Right forelimb (tissue), 1 donor: ENCODE results near the gene CAPNS2.

ENCODE experiments used
- DNase-seq: peaks from one replicate; pipeline ENCODE4 v3.0.0-alpha.2; 2018

The CAPNS2 gene

GRCh38 chr16:55566432-55567175, at the start of gene CAPNS2:
CAPNS2 (plus strand) TSS chr16:55566684; CDS start chr16:55566757, 73 bp downstream.
- DNase-seq = no peak

DNA sequence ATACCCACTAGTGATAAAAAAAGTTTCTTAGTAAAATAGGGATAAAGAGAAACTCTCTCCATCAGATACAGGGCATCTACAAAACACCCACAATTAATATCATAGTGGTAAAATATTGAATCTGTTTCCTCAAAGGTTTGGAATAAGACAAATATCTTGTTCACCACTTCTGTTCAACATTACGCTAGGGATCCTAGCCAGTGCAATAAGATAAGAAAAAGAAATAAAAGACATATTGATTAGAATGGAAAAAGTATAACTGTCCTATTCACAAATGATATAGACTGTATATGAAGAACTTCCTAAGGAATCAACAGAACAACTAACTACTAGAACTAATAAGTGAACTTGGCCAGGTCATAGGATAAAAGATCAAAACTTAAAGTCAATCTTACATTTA, 44.7 kb upstream of the CAPNS2 start:
- DNase-seq = no peak

DNA sequence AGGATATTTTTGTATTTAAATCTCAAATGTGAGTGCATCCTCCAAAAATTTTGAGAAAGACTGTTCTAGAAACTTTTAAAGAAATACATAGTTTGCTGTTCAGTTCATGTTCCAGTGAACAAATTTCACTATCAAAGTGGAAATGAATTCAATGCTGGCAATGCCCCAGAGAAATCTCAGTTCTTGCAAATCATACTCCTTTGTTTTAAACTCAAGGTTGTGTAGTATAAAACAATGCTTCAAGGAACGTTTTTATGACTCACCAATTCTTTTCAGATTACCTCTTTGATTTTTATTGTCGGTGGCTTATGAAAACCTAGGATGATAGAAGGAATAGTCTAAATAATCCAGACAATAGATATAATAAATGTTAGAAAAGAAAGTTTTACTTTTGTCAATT, 40.0 kb upstream of the CAPNS2 start:
- no peak for DNase-seq

GRCh38 chr16:55527885-55528284, 38.6 kb upstream of the CAPNS2 start:
- no peak for DNase-seq

GRCh38 chr16:55529018-55529417, 37.5 kb upstream of the CAPNS2 start:
- no peak for DNase-seq

- DNase-seq = no peak
These were observed 36.1 kb upstream of the CAPNS2 start for GRCh38 chr16:55530316-55530856.

DNA sequence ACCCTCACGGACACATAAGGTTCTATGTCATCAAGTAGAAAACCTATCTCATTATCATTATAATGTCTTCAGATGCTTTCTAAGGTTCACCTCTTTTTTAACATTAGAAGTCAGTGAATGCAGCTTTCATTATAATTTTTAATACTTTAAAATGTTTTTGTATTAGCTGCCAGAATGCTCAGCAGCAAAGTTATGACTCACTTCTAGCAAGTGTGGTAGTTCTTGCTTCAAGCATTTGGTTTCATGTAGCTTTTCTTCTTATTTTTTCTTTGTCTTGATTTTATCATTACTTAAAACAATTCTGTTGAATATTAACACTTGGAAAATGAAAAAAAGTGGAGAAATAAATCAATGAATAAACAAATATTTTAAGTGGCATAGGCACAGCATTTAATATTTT, 34.3 kb upstream of the CAPNS2 start:
- DNase-seq = no peak

- no peak for DNase-seq
These were observed 31.7 kb upstream of the CAPNS2 start for GRCh38 chr16:55534756-55535155.

GRCh38 chr16:55539049-55539448, 27.4 kb upstream of the CAPNS2 start:
- DNase-seq = no peak

DNA sequence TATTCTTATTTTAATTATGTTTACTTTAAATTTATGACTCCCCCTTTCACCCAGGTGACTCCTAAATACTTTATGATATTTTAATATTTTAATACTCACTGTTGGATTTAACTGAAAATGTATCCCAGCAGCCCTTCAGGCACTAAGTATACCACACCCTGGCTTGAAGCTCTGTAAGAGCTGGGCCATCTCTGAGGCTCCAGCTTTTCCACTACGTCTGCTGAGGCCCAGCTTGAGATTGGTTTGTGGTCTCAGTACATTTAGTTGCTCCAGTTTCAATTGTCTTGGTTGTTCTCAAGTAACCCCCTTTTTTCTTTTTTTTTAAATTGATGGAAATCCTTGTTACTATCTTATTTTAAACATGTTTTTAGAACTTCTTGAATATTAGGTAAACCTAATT, 27.0 kb upstream of the CAPNS2 start:
- DNase-seq = no peak

- no peak for DNase-seq
These were observed 26.3 kb upstream of the CAPNS2 start for GRCh38 chr16:55540221-55540620.

DNA sequence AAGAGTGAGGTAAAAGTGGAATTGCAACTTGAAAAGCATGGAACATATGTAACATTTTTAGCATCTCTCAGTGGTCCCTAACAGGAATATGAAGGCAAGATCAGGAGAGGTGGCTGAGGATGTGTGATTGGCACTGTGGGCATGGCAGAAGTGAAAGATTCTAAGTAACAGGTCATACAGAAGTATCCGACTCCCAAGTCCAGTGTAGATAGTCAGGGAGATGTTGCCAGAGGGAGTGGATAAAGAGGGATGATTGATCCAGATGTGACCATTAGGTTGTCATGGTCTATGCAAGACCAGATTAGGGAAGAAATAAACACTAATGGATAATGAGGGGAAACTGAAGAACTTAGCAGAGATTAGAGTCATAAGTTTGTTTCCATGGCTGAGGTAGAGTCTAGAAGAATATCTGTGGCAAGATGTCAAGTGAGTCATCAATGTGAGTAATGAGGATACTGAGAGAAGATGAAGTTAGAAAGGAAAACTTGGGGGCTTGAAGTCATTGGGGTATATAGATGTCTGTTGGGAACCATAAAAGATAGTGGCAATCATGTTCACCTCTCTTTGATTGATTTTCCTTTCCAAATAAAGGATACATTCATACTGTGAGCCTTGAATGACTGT, 23.9 kb upstream of the CAPNS2 start:
- DNase-seq = no peak

DNA sequence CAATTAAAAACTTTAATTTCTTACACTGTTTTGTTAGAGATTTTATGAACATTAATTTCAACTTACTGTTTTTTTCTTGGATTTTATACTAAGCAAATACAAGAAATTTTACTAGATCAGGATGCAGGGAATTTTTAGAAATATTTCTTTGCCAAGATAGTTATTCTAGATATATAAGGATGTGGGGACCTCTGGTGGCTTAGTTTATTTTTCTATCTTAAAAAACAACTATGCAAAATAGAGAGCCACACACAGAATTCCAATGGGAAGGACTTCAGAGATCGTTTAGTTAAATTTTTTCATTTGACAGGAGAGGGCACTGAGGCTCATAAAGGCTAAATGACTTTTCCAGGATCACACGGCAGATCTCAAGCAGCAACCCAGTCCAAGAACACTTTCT, 23.0 kb upstream of the CAPNS2 start:
- DNase-seq = no peak

DNA sequence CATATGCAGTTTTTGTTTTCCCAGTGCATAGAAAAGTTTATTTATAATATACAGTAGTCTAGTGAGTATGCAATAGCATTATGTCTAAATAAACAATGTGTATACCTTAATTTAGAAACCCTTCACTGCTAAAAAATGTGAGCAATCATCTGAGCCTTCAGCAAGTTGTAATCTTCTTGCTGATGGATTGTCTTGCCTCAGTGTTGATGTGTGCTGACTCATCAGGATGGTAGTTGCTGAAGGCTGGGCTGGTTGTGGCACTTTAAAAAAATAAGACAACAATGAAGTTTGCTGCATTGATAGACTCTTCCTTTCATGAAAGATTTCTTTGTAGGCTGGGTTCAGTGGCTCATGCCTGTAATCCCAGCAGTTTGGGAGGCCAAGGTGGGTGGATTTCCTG, 13.9 kb upstream of the CAPNS2 start:
- DNase-seq = no peak

GRCh38 chr16:55555436-55555835, 11.0 kb upstream of the CAPNS2 start:
- no peak for DNase-seq

GRCh38 chr16:55557186-55557585, 9.3 kb upstream of the CAPNS2 start:
- no peak for DNase-seq

DNA sequence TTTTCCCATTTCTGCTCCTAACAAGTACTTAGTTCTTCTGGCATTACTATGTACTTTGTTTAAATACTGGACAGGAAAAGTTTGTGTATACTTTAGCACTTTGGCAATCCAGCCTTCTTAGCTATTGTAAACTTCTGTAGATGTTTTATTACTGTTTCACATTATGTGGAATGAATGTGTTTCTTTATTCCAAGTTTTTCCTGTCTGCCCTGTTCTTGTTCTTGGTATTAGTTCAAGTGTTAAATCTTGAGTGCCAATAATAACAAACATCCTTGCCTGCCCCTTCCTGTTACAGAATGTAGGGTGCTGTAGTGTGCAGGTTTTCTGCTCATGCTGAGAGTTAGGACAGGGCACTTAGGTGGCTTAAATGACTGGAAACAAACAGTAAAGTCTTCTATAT, 7.3 kb upstream of the CAPNS2 start:
- no peak for DNase-seq

GRCh38 chr16:55559933-55560516, 6.5 kb upstream of the CAPNS2 start:
- DNase-seq = no peak

DNA sequence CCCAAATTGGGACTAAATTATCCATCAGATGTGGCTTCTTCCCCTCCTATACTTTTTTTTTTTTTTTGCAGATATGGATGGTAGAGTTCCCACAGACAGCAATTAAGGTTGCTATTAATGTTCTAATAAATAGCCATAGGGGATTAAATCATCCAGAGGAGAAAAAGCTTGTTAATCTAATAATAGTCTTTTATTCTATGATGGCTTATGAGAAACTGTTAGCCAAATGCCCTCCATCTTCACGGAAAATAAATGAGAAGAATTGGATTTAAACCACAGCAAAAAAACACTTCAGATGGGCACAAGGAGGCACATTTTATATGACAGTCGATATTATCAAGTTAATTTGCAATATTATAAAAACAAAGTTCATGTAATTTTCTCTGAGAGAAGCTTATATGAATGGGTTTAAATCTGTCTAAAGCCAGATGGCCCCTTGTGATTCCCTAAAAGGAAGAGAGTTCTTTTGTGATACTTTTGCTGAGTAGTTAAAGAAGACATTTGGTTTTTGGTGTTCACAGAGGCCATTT, 5.1 kb upstream of the CAPNS2 start:
- no peak for DNase-seq

DNA sequence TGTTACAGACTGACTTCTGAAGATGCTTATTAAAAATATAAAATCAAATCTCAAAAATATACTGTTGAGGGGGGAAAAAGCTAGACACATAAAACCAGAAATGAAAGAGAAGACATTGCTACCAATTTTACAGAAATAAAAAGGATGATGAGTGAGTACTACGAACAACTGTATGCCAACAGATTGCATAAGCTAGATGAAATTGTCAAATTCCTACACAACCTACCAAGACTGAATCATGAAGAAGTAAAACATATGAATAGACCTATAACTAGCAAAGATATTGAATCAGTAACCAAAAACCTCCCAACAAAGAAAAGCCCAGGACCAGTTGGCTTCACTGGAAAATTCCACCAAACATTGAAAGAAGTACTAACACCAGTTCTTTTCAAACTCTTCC, 3.5 kb upstream of the CAPNS2 start:
- DNase-seq = no peak

DNA sequence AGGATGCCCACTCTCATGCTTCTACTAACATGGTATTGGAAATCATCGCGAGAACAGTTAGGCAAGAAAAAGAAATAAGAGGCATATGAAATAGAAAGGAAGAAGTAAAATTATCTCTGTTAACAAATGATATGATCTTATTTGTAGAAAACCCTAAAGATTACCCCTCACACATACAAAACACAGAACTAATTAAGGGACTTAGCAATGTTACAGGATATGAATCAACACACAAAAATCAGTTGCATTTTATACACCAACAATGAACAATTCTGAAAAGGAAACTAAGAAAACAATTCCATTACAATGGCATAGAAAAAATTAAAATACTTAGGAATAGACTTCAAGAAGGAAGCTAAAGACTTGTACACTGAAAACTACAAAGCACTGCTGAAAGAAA, 2.7 kb upstream of the CAPNS2 start:
- no peak for DNase-seq

DNA sequence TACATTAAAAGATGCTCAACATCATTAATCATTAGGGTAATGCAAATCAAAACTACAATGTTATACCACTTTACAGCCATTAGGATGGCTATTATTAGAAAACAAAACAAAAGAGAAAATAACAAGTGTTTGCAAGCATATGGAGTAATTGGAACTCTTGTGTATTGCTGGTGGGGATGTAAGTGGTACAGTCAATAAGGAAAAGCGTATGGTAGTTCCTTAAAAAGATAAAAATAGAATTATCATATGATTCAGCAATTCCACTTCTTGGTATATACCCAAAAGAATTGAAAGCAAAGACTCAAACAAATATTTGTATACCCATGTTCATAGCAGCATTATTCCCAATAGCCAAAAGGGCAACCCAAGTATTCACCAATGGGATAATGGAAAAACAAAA, 1.4 kb upstream of the CAPNS2 start:
- no peak for DNase-seq

GRCh38 chr16:55567382-55567781, 898 bp downstream of the CAPNS2 start:
- no peak for DNase-seq

GRCh38 chr16:55568207-55568606, 1.7 kb downstream of the CAPNS2 start:
- no peak for DNase-seq
